Ishikawa (cell line): ENCODE results near the gene CD4.

Source experiments
- CEBPB ChIP-seq: IDR thresholded peaks from 2 replicates; pipeline ENCODE4 v1.6.1; 2012
- CREB1 ChIP-seq: IDR thresholded peaks from 2 replicates; pipeline ENCODE4 v1.6.1; 2012; ENCODE audit warnings: low read depth
- EGR1 ChIP-seq: IDR thresholded peaks from 2 replicates; pipeline ENCODE4 v1.6.1; 2012
- EP300 ChIP-seq: IDR thresholded peaks from 2 replicates; pipeline ENCODE4 v1.6.1; 2012; ENCODE audit warnings: borderline replicate concordance
- FOXM1 ChIP-seq: IDR thresholded peaks from 2 replicates; pipeline ENCODE4 v1.6.1; 2012; ENCODE audit warnings: low read depth, borderline replicate concordance
- NFIC ChIP-seq: IDR thresholded peaks from 2 replicates; pipeline ENCODE4 v1.6.1; 2012
- RAD21 ChIP-seq: IDR thresholded peaks from 2 replicates; pipeline ENCODE4 v1.6.1; 2012; ENCODE audit warnings: low read depth
- REST ChIP-seq: IDR thresholded peaks from 2 replicates; pipeline ENCODE4 v1.6.1; 2012; ENCODE audit warnings: low read depth, mild to moderate bottlenecking
- TAF1 ChIP-seq: IDR thresholded peaks from 2 replicates; pipeline ENCODE4 v1.6.1; 2012; ENCODE audit warnings: low read depth, mild to moderate bottlenecking
- TCF12 ChIP-seq: IDR thresholded peaks from 2 replicates; pipeline ENCODE4 v1.6.1; 2012; ENCODE audit warnings: low read depth
- TEAD4 ChIP-seq: IDR thresholded peaks from 2 replicates; pipeline ENCODE4 v1.6.1; 2012
- USF1 ChIP-seq: IDR thresholded peaks from 2 replicates; pipeline ENCODE4 v1.6.1; 2012
- YY1 ChIP-seq: IDR thresholded peaks from 2 replicates; pipeline ENCODE4 v1.6.1; 2012; ENCODE audit warnings: low read depth
- ZBTB7A ChIP-seq: IDR thresholded peaks from 2 replicates; pipeline ENCODE4 v1.6.1; 2012; ENCODE audit warnings: low read depth
- TF ChIP-seq, protein P1 (sequence below): IDR thresholded peaks from 2 replicates; pipeline ENCODE4 v1.6.1; 2012

The CD4 gene

GRCh38 chr12:6768990-6769389, 20.3 kb upstream of the CD4 start:
- no peak for TF ChIP-seq TAF1
- TF ChIP-seq REST, result no peak
- no peak for TF ChIP-seq CEBPB
- TF ChIP-seq EP300, result no peak
- TF ChIP-seq NFIC, result no peak
- TF ChIP-seq USF1, result no peak
- TF ChIP-seq TCF12, result no peak
- no peak for TF ChIP-seq RAD21
- no peak for TF ChIP-seq ZBTB7A

GRCh38 chr12:6769666-6770065, 19.7 kb upstream of the CD4 start:
- TF ChIP-seq TCF12, result no peak
- TF ChIP-seq TEAD4, result no peak

- no peak for TF ChIP-seq RAD21
- TF ChIP-seq FOXM1, result no peak
- TF ChIP-seq TEAD4, result no peak
- TF ChIP-seq CREB1, result no peak
- no peak for TF ChIP-seq EP300
- no peak for TF ChIP-seq YY1
- no peak for TF ChIP-seq USF1
- no peak for TF ChIP-seq TAF1
- TF ChIP-seq, protein P1, sequence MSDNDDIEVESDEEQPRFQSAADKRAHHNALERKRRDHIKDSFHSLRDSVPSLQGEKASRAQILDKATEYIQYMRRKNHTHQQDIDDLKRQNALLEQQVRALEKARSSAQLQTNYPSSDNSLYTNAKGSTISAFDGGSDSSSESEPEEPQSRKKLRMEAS, result no peak
- no peak for TF ChIP-seq REST
- TF ChIP-seq EGR1, result no peak
- no peak for TF ChIP-seq TCF12
- no peak for TF ChIP-seq ZBTB7A
- no peak for TF ChIP-seq NFIC
- no peak for TF ChIP-seq CEBPB
Measured at GRCh38 chr12:6770094-6770493, 19.2 kb upstream of the CD4 start.

DNA sequence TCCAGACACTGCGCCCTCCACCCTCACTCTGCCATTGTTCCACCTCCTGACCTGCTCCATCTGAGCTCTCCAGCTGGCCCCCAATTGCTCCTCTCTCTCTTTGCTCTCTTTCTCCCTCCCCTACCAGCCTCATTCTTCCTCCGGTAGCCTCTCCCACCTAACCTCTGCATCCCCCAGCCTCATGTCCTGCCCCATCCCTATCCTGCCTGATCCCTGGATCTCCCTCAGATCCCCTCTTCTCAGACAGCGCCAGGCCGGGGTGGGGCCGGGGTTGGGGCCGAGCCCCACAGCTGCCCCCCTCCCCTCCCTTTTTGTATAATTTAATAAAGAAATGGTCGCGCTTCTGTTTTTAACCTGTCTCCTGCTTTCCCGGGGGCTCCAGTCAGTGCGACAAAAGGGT, 18.7 kb upstream of the CD4 start:
- TF ChIP-seq CEBPB (no peak), EP300 (no peak), TEAD4 (no peak), EGR1 (no peak), TCF12 (no peak), RAD21 (no peak), NFIC (no peak), USF1 (no peak), REST (no peak), TAF1 (no peak), FOXM1 (no peak), ZBTB7A (no peak), YY1 (no peak), CREB1 (no peak)
- TF ChIP-seq, protein P1, result no peak

GRCh38 chr12:6771091-6771495, 18.2 kb upstream of the CD4 start:
- TF ChIP-seq ZBTB7A (no peak), YY1 (no peak), CREB1 (no peak)
